ENCODE measurements around the gene RWDD4. TPM values are rescaled to one million over a fixed set of nuclear protein-coding genes. Genes with fewer than 3 reads are reported as not detected.

The RWDD4 gene
- total and polyA plus RNA-seq, 4 donors, result 17.1 to 31.7 (median 18.8) TPM

GRCh38 chr4:183645326-183645725, 13.7 kb downstream of the RWDD4 start:
- intact Hi-C loops (cut with DNase I), result no loop called here
- 87 to 88% methylated on average over 7 of the region's 7 CpGs for WGBS, 2 donors
- Histone ChIP-seq H3K9me3 (ENCODE audit: control insufficient read depth, low read length) (no peaks in the 10 kb centered on the region), H3K36me3 (ENCODE audit: control insufficient read depth in 1 of 2, insufficient read depth in 2 of 2, low read length in 1 of 2) (peaks cover 3 to 4% of the 10 kb centered on the region in 2 donors), H3K27me3 (ENCODE audit: control insufficient read depth in 1 of 2, insufficient read depth in 2 of 2, low read length in 1 of 2) (no peaks in the 10 kb centered on the region), H3K4me3 (ENCODE audit: low read length in 2 of 2) (no peak overlapping the region), H3K27ac (ENCODE audit: low read depth in 1 of 2, low read length in 2 of 2) (no peak overlapping the region), H3K4me1 (ENCODE audit: control insufficient read depth in 1 of 2, insufficient read depth in 2 of 2, low read length in 2 of 2) (no peaks in the 10 kb centered on the region)
- no peak for DNase-seq
- ATAC-seq (ENCODE audit: low FRiP score), result no peak

GRCh38 chr4:183639291-183639690, 19.7 kb downstream of the RWDD4 start:
- no peak for DNase-seq
- peak overlapping the region; percentile 97 to 98 for H3K27ac ChIP-seq (ENCODE audit: low read depth in 1 of 2, low read length in 2 of 2)
- H3K27me3 ChIP-seq (ENCODE audit: control insufficient read depth in 1 of 2, insufficient read depth in 2 of 2, low read length in 1 of 2), result no peaks in the 10 kb centered on the region
- no peaks in the 10 kb centered on the region for H3K9me3 ChIP-seq (ENCODE audit: control insufficient read depth, low read length)
- ATAC-seq (ENCODE audit: low FRiP score), result no peak
- WGBS, 2 donors, result 36 to 39% methylated on average over 3 of the region's 3 CpGs
- intact Hi-C loops (cut with DNase I), result loop anchor here in 1 of 2 donors (5.0 kb wide), 1 partner anchor 132 kb away; the partner anchor contains the start of gene ING2
- H3K4me3 ChIP-seq (ENCODE audit: low read length in 2 of 2), result no peak overlapping the region
- H3K4me1 ChIP-seq (ENCODE audit: control insufficient read depth in 1 of 2, insufficient read depth in 2 of 2, low read length in 2 of 2), result peaks cover 0 to 3% of the 10 kb centered on the region in 2 donors
- H3K36me3 ChIP-seq (ENCODE audit: control insufficient read depth in 1 of 2, insufficient read depth in 2 of 2, low read length in 1 of 2), result no peaks in the 10 kb centered on the region

GRCh38 chr4:183638436-183638835, 20.5 kb downstream of the RWDD4 start:
- ATAC-seq (ENCODE audit: low FRiP score) (no peak), DNase-seq (no peak)
- peak overlapping the region; percentile 89 to 97 for H3K27ac ChIP-seq (ENCODE audit: low read depth in 1 of 2, low read length in 2 of 2)
- H3K9me3 ChIP-seq (ENCODE audit: control insufficient read depth, low read length), result no peaks in the 10 kb centered on the region
- peaks cover 0 to 3% of the 10 kb centered on the region in 2 donors for H3K4me1 ChIP-seq (ENCODE audit: control insufficient read depth in 1 of 2, insufficient read depth in 2 of 2, low read length in 2 of 2)
- H3K36me3 ChIP-seq (ENCODE audit: control insufficient read depth in 1 of 2, insufficient read depth in 2 of 2, low read length in 1 of 2), result no peaks in the 10 kb centered on the region
- intact Hi-C loops (cut with DNase I), result loop anchor here in 1 of 2 donors (5.0 kb wide), 1 partner anchor 131 kb away; the partner anchor contains the start of gene ING2
- 14 to 25% methylated on average over 5 of the region's 5 CpGs for WGBS, 2 donors
- H3K27me3 ChIP-seq (ENCODE audit: control insufficient read depth in 1 of 2, insufficient read depth in 2 of 2, low read length in 1 of 2), result no peaks in the 10 kb centered on the region
- H3K4me3 ChIP-seq (ENCODE audit: low read length in 2 of 2), result no peak overlapping the region

GRCh38 chr4:183637461-183637860, 21.5 kb downstream of the RWDD4 start:
- Histone ChIP-seq H3K4me1 (ENCODE audit: control insufficient read depth in 1 of 2, insufficient read depth in 2 of 2, low read length in 2 of 2) (peaks cover 0 to 3% of the 10 kb centered on the region in 2 donors), H3K4me3 (ENCODE audit: low read length in 2 of 2) (no peak overlapping the region), H3K36me3 (ENCODE audit: control insufficient read depth in 1 of 2, insufficient read depth in 2 of 2, low read length in 1 of 2) (no peaks in the 10 kb centered on the region), H3K27me3 (ENCODE audit: control insufficient read depth in 1 of 2, insufficient read depth in 2 of 2, low read length in 1 of 2) (no peaks in the 10 kb centered on the region), H3K9me3 (ENCODE audit: control insufficient read depth, low read length) (no peaks in the 10 kb centered on the region), H3K27ac (ENCODE audit: low read depth in 1 of 2, low read length in 2 of 2) (no peak overlapping the region)
- WGBS, 2 donors, result 29 to 30% methylated on average over 3 of the region's 3 CpGs
- DNase-seq (no peak), ATAC-seq (ENCODE audit: low FRiP score) (no peak)
- intact Hi-C loops (cut with DNase I), result loop anchor here in 1 of 2 donors (5.0 kb wide), 1 partner anchor 130 kb away; the partner anchor contains the start of gene ING2

DNA sequence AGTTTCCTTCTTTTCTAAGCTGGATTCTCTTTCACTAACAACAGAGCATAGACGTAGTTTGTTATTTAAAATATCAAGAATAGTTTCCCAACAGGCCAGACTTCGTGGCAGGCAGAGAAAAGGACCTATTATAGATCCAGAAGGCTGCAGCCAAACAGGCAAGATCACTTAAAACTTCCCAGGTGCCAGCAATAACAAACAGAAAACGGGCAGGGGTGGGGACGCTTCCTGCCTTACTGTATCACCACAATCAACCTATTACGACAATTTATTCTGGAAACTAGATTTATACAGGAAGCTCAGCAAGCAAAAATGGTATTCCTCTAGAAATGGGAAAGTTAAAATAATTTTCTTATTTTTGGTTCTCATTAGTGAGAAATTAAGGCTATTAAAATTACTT, 22.1 kb downstream of the RWDD4 start:
- peak overlapping the region in 1 of 2 donors; percentile 49 for H3K4me3 ChIP-seq (ENCODE audit: low read length in 2 of 2)
- H3K9me3 ChIP-seq (ENCODE audit: control insufficient read depth, low read length), result no peaks in the 10 kb centered on the region
- no peaks in the 10 kb centered on the region for H3K27me3 ChIP-seq (ENCODE audit: control insufficient read depth in 1 of 2, insufficient read depth in 2 of 2, low read length in 1 of 2)
- ATAC-seq (ENCODE audit: low FRiP score) (peak; percentile 55), DNase-seq (peak in 1 of 2 donors; percentile 57)
- peaks cover 0 to 3% of the 10 kb centered on the region in 2 donors for H3K4me1 ChIP-seq (ENCODE audit: control insufficient read depth in 1 of 2, insufficient read depth in 2 of 2, low read length in 2 of 2)
- WGBS, 2 donors, result 1 to 4% methylated on average over 5 of the region's 5 CpGs
- intact Hi-C loops (cut with DNase I), result loop anchor here in 1 of 2 donors (5.0 kb wide), 1 partner anchor 130 kb away; the partner anchor contains the start of gene ING2
- H3K36me3 ChIP-seq (ENCODE audit: control insufficient read depth in 1 of 2, insufficient read depth in 2 of 2, low read length in 1 of 2), result no peaks in the 10 kb centered on the region
- peak overlapping the region; percentile 54 to 65 for H3K27ac ChIP-seq (ENCODE audit: low read depth in 1 of 2, low read length in 2 of 2)

DNA sequence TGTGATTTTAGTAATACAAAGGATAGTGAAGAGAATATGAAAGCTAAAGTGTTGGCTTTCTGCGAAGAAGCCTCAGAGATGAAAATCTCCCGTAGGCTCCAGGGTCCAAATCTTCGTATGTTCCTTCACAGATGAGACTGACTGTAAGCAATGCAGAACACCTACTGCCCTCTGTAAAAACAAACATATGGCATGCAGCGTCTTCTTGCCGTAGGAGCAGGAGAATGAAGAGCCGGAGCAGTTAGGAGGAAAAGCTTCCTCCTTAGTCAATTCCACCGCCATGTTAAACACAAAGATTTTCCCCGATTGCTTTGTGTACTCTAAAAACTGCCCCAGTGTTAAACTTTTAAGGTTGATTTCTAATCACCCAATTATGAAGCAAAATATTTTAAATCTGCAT, 22.5 kb downstream of the RWDD4 start:
- Histone ChIP-seq H3K9me3 (ENCODE audit: control insufficient read depth, low read length) (no peaks in the 10 kb centered on the region), H3K27ac (ENCODE audit: low read depth in 1 of 2, low read length in 2 of 2) (peak overlapping the region; percentile 55 to 65), H3K27me3 (ENCODE audit: control insufficient read depth in 1 of 2, insufficient read depth in 2 of 2, low read length in 1 of 2) (no peaks in the 10 kb centered on the region), H3K4me3 (ENCODE audit: low read length in 2 of 2) (peak overlapping the region in 1 of 2 donors; percentile 49), H3K4me1 (ENCODE audit: control insufficient read depth in 1 of 2, insufficient read depth in 2 of 2, low read length in 2 of 2) (peaks cover 0 to 3% of the 10 kb centered on the region in 2 donors), H3K36me3 (ENCODE audit: control insufficient read depth in 1 of 2, insufficient read depth in 2 of 2, low read length in 1 of 2) (no peaks in the 10 kb centered on the region)
- 22 to 27% methylated on average over 8 of the region's 8 CpGs for WGBS, 2 donors
- no peak for DNase-seq
- intact Hi-C loops (cut with DNase I), result loop anchor here in 1 of 2 donors (5.0 kb wide), 1 partner anchor 129 kb away; the partner anchor contains the start of gene ING2
- no peak for ATAC-seq (ENCODE audit: low FRiP score)

- H3K4me1 ChIP-seq (ENCODE audit: control insufficient read depth in 1 of 2, insufficient read depth in 2 of 2, low read length in 2 of 2), result peaks cover 0 to 3% of the 10 kb centered on the region in 2 donors
- 80 to 87% methylated on average over 5 of the region's 5 CpGs for WGBS, 2 donors
- H3K36me3 ChIP-seq (ENCODE audit: control insufficient read depth in 1 of 2, insufficient read depth in 2 of 2, low read length in 1 of 2), result no peaks in the 10 kb centered on the region
- H3K27me3 ChIP-seq (ENCODE audit: control insufficient read depth in 1 of 2, insufficient read depth in 2 of 2, low read length in 1 of 2), result no peaks in the 10 kb centered on the region
- H3K27ac ChIP-seq (ENCODE audit: low read depth in 1 of 2, low read length in 2 of 2), result no peak overlapping the region
- H3K4me3 ChIP-seq (ENCODE audit: low read length in 2 of 2), result no peak overlapping the region
- H3K9me3 ChIP-seq (ENCODE audit: control insufficient read depth, low read length), result no peaks in the 10 kb centered on the region
- intact Hi-C loops (cut with DNase I), result loop anchor here in 1 of 2 donors (5.0 kb wide), 1 partner anchor 128 kb away; the partner anchor contains the start of gene ING2
- DNase-seq (no peak), ATAC-seq (ENCODE audit: low FRiP score) (no peak)
Observed at GRCh38 chr4:183635741-183636140, 23.2 kb downstream of the RWDD4 start.

GRCh38 chr4:183635321-183635720, 23.7 kb downstream of the RWDD4 start:
- Histone ChIP-seq H3K27ac (ENCODE audit: low read depth in 1 of 2, low read length in 2 of 2) (no peak overlapping the region), H3K27me3 (ENCODE audit: control insufficient read depth in 1 of 2, insufficient read depth in 2 of 2, low read length in 1 of 2) (no peaks in the 10 kb centered on the region), H3K4me1 (ENCODE audit: control insufficient read depth in 1 of 2, insufficient read depth in 2 of 2, low read length in 2 of 2) (peaks cover 0 to 3% of the 10 kb centered on the region in 2 donors), H3K4me3 (ENCODE audit: low read length in 2 of 2) (no peak overlapping the region), H3K9me3 (ENCODE audit: control insufficient read depth, low read length) (no peaks in the 10 kb centered on the region), H3K36me3 (ENCODE audit: control insufficient read depth in 1 of 2, insufficient read depth in 2 of 2, low read length in 1 of 2) (no peaks in the 10 kb centered on the region)
- intact Hi-C loops (cut with DNase I), result loop anchor here in 1 of 2 donors (5.0 kb wide), 1 partner anchor 128 kb away; the partner anchor contains the start of gene ING2
- DNase-seq (no peak), ATAC-seq (ENCODE audit: low FRiP score) (no peak)
- 85 to 86% methylated on average over 10 of the region's 10 CpGs for WGBS, 2 donors

Data from aorta (tissue), 5 donors.